ENCODE data around the gene ZNF440.
"Not testable (repeated sequence)": the region's sequence is repeated elsewhere in the genome, so short reads cannot be mapped to it uniquely, and the experiment has no call there.

ZNF440 gene

DNA sequence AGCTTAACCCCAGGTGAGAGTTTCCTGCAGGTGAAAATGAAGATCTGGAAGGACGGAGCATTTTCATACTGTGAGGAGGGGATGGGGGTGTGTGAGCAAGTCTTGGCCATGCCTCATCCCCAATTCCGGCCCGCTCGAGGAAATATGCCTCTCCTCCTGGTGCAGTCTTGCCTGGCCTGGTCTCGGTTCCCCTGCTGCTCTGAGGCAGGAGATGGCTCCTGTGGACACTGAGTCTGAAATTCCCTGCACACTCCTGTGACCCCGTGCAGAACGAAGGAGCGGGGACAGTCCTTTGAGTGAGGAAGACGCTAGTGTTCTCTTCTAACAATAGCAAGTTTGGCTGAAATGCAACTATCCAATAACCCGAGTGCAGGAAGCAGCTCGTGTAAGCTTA, 34.1 kb downstream of the ZNF440 start:
- Histone ChIP-seq H3K36me3 (replicated peaks; ENCODE audit: insufficient read depth, low read length) (no peaks in the 10 kb centered on the region), H3K4me2 (ENCODE audit: low read depth, low read length) (peak overlapping the region; percentile 16; the same call in 1 of the 2 replicates), H3K27ac (ENCODE audit: low read length) (no peak overlapping the region), H4K20me1 (ENCODE audit: insufficient read depth, low read length) (no peaks in the 10 kb centered on the region), H3F3A (ENCODE audit: insufficient read depth, low read length) (no peaks in the 10 kb centered on the region), H3K79me2 (ENCODE audit: low read length) (no peaks in the 10 kb centered on the region), H2AFZ (ENCODE audit: low read length) (peak overlapping the region; percentile 48), H3K4me1 (ENCODE audit: low read length) (no peaks in the 10 kb centered on the region), H3K9me3 (replicated peaks; ENCODE audit: insufficient read depth, low read length) (no peaks in the 10 kb centered on the region), H3K27me3 (replicated peaks; ENCODE audit: insufficient read depth, low read length) (no peaks in the 10 kb centered on the region), H3K9ac (ENCODE audit: low read length) (no peak overlapping the region), H3K4me3 (ENCODE audit: low read length) (0 out of 2 replicates have a peak overlapping the region, but pooled peaks have one; percentile 27), H3K9me2 (replicated peaks; ENCODE audit: insufficient read depth, low read length) (no peaks in the 10 kb centered on the region)
- no peak for DNase-seq
- TF ChIP-seq, protein P1, sequence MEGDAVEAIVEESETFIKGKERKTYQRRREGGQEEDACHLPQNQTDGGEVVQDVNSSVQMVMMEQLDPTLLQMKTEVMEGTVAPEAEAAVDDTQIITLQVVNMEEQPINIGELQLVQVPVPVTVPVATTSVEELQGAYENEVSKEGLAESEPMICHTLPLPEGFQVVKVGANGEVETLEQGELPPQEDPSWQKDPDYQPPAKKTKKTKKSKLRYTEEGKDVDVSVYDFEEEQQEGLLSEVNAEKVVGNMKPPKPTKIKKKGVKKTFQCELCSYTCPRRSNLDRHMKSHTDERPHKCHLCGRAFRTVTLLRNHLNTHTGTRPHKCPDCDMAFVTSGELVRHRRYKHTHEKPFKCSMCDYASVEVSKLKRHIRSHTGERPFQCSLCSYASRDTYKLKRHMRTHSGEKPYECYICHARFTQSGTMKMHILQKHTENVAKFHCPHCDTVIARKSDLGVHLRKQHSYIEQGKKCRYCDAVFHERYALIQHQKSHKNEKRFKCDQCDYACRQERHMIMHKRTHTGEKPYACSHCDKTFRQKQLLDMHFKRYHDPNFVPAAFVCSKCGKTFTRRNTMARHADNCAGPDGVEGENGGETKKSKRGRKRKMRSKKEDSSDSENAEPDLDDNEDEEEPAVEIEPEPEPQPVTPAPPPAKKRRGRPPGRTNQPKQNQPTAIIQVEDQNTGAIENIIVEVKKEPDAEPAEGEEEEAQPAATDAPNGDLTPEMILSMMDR (IDR thresholded peaks at IDR 0.05; ENCODE audit: low read length) = no peak
- TF ChIP-seq EZH2 (optimal IDR thresholded peaks at IDR 0.05; ENCODE audit: low read depth, low read length) (no peak), EZH2phosphoT487 (IDR thresholded peaks at IDR 0.05; ENCODE audit: low read length) (no peak)

DNA sequence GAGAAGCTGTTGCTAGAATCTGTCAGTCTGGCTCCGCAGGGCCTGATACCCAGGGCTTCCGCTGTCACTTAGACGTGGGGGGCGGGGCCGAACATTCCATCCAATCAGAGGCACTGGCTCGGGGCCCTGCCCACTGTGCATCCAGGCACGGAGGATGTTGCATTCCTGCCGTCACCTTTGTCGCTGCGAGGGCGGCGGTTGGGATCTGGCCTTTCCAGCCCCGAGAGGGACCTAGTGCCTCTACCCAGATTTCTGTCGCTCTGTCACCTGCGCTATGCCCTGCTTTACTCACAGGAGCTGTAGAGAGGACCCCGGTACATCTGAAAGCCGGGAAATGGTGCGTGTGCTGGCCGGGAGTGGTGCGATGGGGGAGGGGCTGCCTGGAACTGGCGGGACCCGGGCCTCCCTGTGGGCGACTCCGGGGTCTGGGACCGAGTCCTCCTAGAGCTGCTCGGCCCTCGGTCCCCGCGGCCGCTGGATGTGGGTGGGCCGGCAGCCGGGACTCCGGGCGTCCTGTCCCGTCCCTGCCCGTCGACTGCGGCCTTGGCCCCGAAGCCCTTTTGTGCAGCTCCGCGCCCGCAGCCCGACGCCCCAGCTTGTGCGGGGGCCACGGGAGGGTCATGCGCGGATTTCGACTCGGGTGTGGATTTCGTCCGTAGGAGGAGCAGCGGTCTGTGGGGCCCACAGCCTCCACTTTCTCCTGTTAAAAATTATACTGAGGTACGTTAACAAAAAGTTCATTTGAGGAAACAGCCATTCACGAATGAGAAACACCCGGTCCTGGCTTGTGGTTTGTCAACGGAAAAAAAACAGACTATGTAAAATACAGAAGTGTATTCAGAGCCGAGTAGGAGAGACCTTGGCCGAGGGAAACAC, 34.8 kb downstream of the ZNF440 start, which contains the start of gene ZNF439:
ZNF439 (plus strand) TSS at position 133 of the 876 bp plus-strand sequence; CDS start at position 275, 142 bp downstream.
- H3K36me3 ChIP-seq (replicated peaks; ENCODE audit: insufficient read depth, low read length) = no peaks in the 10 kb centered on the region
- no peaks in the 10 kb centered on the region for H3K9me3 ChIP-seq (replicated peaks; ENCODE audit: insufficient read depth, low read length)
- TF ChIP-seq, protein P1 (IDR thresholded peaks at IDR 0.05; ENCODE audit: low read length) = no peak
- no peak for TF ChIP-seq EZH2phosphoT487 (IDR thresholded peaks at IDR 0.05; ENCODE audit: low read length)
- no peak for TF ChIP-seq EZH2 (optimal IDR thresholded peaks at IDR 0.05; ENCODE audit: low read depth, low read length)
- H4K20me1 ChIP-seq (ENCODE audit: insufficient read depth, low read length) = no peaks in the 10 kb centered on the region
- DNase-seq = peak; percentile 9
- H3F3A ChIP-seq (ENCODE audit: insufficient read depth, low read length) = no peaks in the 10 kb centered on the region
- H2AFZ ChIP-seq (ENCODE audit: low read length) = peak within 1 kb of the TSS; percentile 48
- no peaks in the 10 kb centered on the region for H3K9me2 ChIP-seq (replicated peaks; ENCODE audit: insufficient read depth, low read length)
- no peak within 1 kb of the TSS for H3K9ac ChIP-seq (ENCODE audit: low read length)
- H3K4me2 ChIP-seq (ENCODE audit: low read depth, low read length) = peak within 1 kb of the TSS; percentile 16; the same call in 1 of the 2 replicates
- no peaks in the 10 kb centered on the region for H3K27me3 ChIP-seq (replicated peaks; ENCODE audit: insufficient read depth, low read length)
- H3K27ac ChIP-seq (ENCODE audit: low read length) = no peak within 1 kb of the TSS
- H3K79me2 ChIP-seq (ENCODE audit: low read length) = no peaks in the 10 kb centered on the region
- H3K4me3 ChIP-seq (ENCODE audit: low read length) = 0 out of 2 replicates have a peak within 1 kb of the TSS, but pooled peaks have one; percentile 27
- H3K4me1 ChIP-seq (ENCODE audit: low read length) = no peaks in the 10 kb centered on the region

GRCh38 chr19:11850289-11850688, 36.2 kb downstream of the ZNF440 start:
- H3K9ac ChIP-seq (ENCODE audit: low read length); H2AFZ ChIP-seq (ENCODE audit: low read length); DNase-seq; H3K9me3 ChIP-seq (replicated peaks; ENCODE audit: insufficient read depth, low read length); H3K9me2 ChIP-seq (replicated peaks; ENCODE audit: insufficient read depth, low read length); H3K27me3 ChIP-seq (replicated peaks; ENCODE audit: insufficient read depth, low read length); H3K4me2 ChIP-seq (ENCODE audit: low read depth, low read length); H3F3A ChIP-seq (ENCODE audit: insufficient read depth, low read length); H3K27ac ChIP-seq (ENCODE audit: low read length); H3K4me3 ChIP-seq (ENCODE audit: low read length); H3K4me1 ChIP-seq (ENCODE audit: low read length); H3K36me3 ChIP-seq (replicated peaks; ENCODE audit: insufficient read depth, low read length); H4K20me1 ChIP-seq (ENCODE audit: insufficient read depth, low read length); H3K79me2 ChIP-seq (ENCODE audit: low read length): not testable (repeated sequence)

GRCh38 chr19:11853358-11853757, 39.3 kb downstream of the ZNF440 start:
- Histone ChIP-seq H2AFZ (ENCODE audit: low read length) (no peak overlapping the region), H3F3A (ENCODE audit: insufficient read depth, low read length) (no peaks in the 10 kb centered on the region), H3K27me3 (replicated peaks; ENCODE audit: insufficient read depth, low read length) (no peaks in the 10 kb centered on the region), H3K9me3 (replicated peaks; ENCODE audit: insufficient read depth, low read length) (no peaks in the 10 kb centered on the region), H3K27ac (ENCODE audit: low read length) (no peak overlapping the region), H3K9me2 (replicated peaks; ENCODE audit: insufficient read depth, low read length) (no peaks in the 10 kb centered on the region), H3K79me2 (ENCODE audit: low read length) (no peaks in the 10 kb centered on the region), H3K9ac (ENCODE audit: low read length) (no peak overlapping the region), H3K4me2 (ENCODE audit: low read depth, low read length) (no peak overlapping the region), H3K36me3 (replicated peaks; ENCODE audit: insufficient read depth, low read length) (no peaks in the 10 kb centered on the region), H3K4me3 (ENCODE audit: low read length) (no peak overlapping the region), H3K4me1 (ENCODE audit: low read length) (no peaks in the 10 kb centered on the region), H4K20me1 (ENCODE audit: insufficient read depth, low read length) (no peaks in the 10 kb centered on the region)
- DNase-seq = no peak
- no peak for TF ChIP-seq EZH2 (optimal IDR thresholded peaks at IDR 0.05; ENCODE audit: low read depth, low read length)
- TF ChIP-seq, protein P1 (IDR thresholded peaks at IDR 0.05; ENCODE audit: low read length) = no peak
- TF ChIP-seq EZH2phosphoT487 (IDR thresholded peaks at IDR 0.05; ENCODE audit: low read length) = no peak
